EL (cell line): ENCODE results near the gene SCD5.
A peak's percentile ranks its signal among the peaks of the same experiment; 100 is the strongest.

Experiments
- DNase-seq: peaks from one replicate; pipeline ENCODE4 v3.0.0-alpha.2; 2016

Gene SCD5

GRCh38 chr4:82792912-82793649 is 5.5 kb downstream of the SCD5 start:
- no peak for DNase-seq

GRCh38 chr4:82791179-82791578 is 7.4 kb downstream of the SCD5 start:
- no peak for DNase-seq

- DNase-seq, result no peak
Measured at GRCh38 chr4:82790060-82790660, 8.4 kb downstream of the SCD5 start.

GRCh38 chr4:82789025-82789776 is 9.4 kb downstream of the SCD5 start:
- DNase-seq, result no peak

GRCh38 chr4:82787342-82787741 is 11.3 kb downstream of the SCD5 start:
- DNase-seq, result peak; percentile 34

- DNase-seq, result no peak
Measured at GRCh38 chr4:82786828-82787227, 11.8 kb downstream of the SCD5 start.

GRCh38 chr4:82785611-82786400 is 12.8 kb downstream of the SCD5 start:
- peak; percentile 92 for DNase-seq

- peak; percentile 73 for DNase-seq
Measured at GRCh38 chr4:82784681-82785610, 13.7 kb downstream of the SCD5 start.

GRCh38 chr4:82782626-82783345 is 15.8 kb downstream of the SCD5 start:
- DNase-seq, result no peak

GRCh38 chr4:82780752-82781231 is 17.8 kb downstream of the SCD5 start:
- peak; percentile 70 for DNase-seq

GRCh38 chr4:82780170-82780751 is 18.3 kb downstream of the SCD5 start:
- DNase-seq, result no peak

- no peak for DNase-seq
Measured at GRCh38 chr4:82779032-82779431, 19.6 kb downstream of the SCD5 start.

GRCh38 chr4:82777857-82778525 is 20.6 kb downstream of the SCD5 start:
- DNase-seq, result no peak

GRCh38 chr4:82776925-82777542 is 21.6 kb downstream of the SCD5 start:
- peak; percentile 55 for DNase-seq

- DNase-seq, result no peak
Measured at GRCh38 chr4:82775243-82775642, 23.4 kb downstream of the SCD5 start.

GRCh38 chr4:82774711-82775171 is 23.9 kb downstream of the SCD5 start:
- peak; percentile 69 for DNase-seq

- DNase-seq, result no peak
Measured at GRCh38 chr4:82773057-82773456, 25.5 kb downstream of the SCD5 start.

GRCh38 chr4:82770607-82771006 is 28.0 kb downstream of the SCD5 start:
- no peak for DNase-seq

- no peak for DNase-seq
Measured at GRCh38 chr4:82765134-82765533, 33.5 kb downstream of the SCD5 start.

- DNase-seq, result no peak
Measured at GRCh38 chr4:82761229-82761628, 37.4 kb downstream of the SCD5 start.
